Erythroblast (primary cell): ENCODE results near the gene ABAT.
"Not testable (repeated sequence)": the region's sequence is repeated elsewhere in the genome, so short reads cannot be mapped to it uniquely, and the experiment has no call there.

Source experiments
- DNase-seq, 2 experiments: peaks; one replicate each; lab custom pipeline; 2025; lab: John Stamatoyannopoulos, UW
- GATA1 ChIP-seq: IDR thresholded peaks from 2 replicates; pipeline ENCODE4 v1.6.1; 2011; ENCODE audit warnings: low read depth, mild to moderate bottlenecking, control low read depth, low read length, moderate library complexity
- POLR2A ChIP-seq: IDR thresholded peaks from 2 replicates; pipeline ENCODE4 v1.6.1; 2011; ENCODE audit warnings: mild to moderate bottlenecking, low read length

The ABAT gene

GRCh38 chr16:8795818-8796217, 121.4 kb downstream of the ABAT start:
- TF ChIP-seq GATA1 (no peak), POLR2A (no peak)
- DNase-seq = no peak

- TF ChIP-seq POLR2A (no peak), GATA1 (no peak)
These were observed 122.3 kb downstream of the ABAT start for GRCh38 chr16:8796469-8797363.

DNA sequence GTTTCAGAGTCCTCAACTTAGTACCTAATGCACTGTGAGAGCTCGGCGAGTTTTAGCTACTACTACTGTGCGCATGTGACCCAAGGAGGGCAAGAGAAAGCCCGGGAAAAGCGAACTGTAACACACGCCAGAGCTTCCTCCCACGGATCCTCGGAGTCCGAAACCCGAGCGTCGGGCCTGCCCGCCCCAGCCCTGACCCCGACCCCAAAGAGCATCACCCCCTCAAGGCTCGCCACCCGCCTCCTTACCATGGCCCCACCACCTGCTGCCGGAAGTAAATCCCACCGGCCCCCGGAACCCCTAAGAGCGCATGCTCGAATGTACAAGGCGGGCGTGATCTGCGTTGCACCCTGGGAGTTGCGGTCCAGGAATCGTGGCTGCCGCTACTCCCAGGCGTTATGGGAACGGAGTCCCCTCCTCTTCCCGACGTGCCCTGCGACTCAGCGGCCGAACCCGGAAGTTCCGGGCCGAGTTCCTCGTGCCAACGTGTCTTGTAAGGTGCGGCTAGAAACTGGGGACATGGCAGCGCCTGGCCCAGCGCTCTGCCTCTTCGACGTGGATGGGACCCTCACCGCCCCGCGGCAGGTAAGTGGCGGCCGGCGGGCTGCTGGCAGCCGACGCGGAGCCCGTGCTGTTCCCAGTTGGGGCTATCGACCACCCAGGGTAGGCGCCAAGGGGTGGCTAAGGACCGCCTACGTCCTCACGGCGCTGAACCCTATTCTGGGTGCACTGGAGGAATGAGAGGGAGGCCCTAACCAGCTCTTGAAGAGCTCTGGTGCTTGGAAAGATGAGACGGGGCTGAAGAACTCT, 123.2 kb downstream of the ABAT start, which contains the start of the genes PMM2 and TMEM186:
Gene PMM2 (plus strand): TSS at position 476 of the 810 bp plus-strand sequence. CDS start 44 bp downstream, at position 520.
Gene TMEM186 (minus strand): TSS at position 276 of the 810 bp plus-strand sequence. CDS start 25 bp downstream, at position 251.
- DNase-seq = peak; percentile 96 to 97
- TF ChIP-seq POLR2A (peak; percentile 77), GATA1 (no peak)

More at GRCh38 chr16:8796469-8797363, 122.3 kb downstream of the ABAT start:
- no peak for DNase-seq

- DNase-seq = peak; percentile 80 to 83
- TF ChIP-seq GATA1 (no peak), POLR2A (no peak)
These were observed 123.7 kb downstream of the ABAT start for GRCh38 chr16:8798174-8798527.

- DNase-seq = no peak
- TF ChIP-seq GATA1 (no peak), POLR2A (no peak)
These were observed 124.2 kb downstream of the ABAT start for GRCh38 chr16:8798535-8799157.

DNA sequence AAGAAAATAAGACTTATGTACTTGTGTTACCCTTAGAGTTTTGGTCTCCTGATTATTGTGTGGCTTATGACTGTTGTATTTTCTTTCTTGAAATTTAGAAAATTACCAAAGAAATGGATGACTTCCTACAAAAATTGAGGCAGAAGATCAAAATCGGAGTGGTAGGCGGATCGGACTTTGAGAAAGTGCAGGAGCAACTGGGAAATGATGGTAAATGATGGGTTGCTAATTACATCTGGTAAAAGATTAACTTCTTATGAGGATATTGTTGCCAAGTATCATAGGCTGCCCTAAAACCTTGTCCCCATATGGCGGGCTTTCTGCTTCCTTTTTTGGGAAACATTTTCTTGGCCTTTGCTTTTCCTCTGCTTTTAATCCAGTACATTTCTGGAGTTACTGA, 127.3 kb downstream of the ABAT start:
- TF ChIP-seq GATA1 (no peak), POLR2A (no peak)
- no peak for DNase-seq

DNA sequence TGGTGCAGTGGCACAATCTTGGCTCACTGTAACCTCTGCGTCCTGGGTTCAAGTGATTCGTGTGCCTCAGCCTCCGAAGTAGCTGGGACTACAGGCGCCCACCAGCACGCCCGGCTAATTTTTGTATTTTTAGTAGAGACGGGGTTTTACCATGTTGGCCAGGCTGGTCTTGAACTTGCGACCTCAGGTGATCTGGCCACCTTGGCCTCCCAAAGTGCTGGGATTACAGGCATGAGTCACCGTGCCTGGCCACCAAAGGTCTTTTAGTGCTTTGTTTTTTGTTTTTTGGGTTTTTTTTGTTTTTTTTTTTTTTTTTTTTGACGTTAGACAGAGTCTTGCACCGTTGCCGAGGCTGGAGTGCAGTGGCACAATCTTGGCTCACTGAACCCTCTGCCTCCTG, 129.3 kb downstream of the ABAT start:
- not testable (repeated sequence) for DNase-seq

DNA sequence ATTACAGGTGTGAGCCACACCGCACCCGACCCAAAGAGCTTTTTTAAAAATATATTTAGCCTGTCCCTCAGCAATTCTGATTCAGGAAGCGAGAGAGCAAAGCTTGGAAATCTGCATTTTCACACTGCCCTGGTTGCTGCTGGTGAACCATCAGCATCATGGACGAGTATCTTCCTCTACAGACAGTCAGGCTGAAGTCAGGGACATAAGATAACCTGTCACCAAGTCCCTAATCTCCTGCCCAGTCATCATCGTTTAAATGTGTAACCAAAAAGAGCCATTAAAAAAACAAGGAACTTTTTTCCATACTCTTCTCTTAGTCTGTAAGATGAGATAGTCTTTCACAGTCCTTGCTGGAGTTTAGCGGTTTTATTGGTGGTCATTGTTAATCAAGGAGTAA, 129.9 kb downstream of the ABAT start:
- DNase-seq = peak; percentile 55 to 58
- no peak for TF ChIP-seq POLR2A
- TF ChIP-seq GATA1 = no peak

- DNase-seq = no peak
- TF ChIP-seq GATA1 (no peak), POLR2A (no peak)
These were observed 132.0 kb downstream of the ABAT start for GRCh38 chr16:8806272-8806983.

- TF ChIP-seq POLR2A = no peak
- no peak for TF ChIP-seq GATA1
- no peak for DNase-seq
These were observed 132.8 kb downstream of the ABAT start for GRCh38 chr16:8807189-8807588.

DNA sequence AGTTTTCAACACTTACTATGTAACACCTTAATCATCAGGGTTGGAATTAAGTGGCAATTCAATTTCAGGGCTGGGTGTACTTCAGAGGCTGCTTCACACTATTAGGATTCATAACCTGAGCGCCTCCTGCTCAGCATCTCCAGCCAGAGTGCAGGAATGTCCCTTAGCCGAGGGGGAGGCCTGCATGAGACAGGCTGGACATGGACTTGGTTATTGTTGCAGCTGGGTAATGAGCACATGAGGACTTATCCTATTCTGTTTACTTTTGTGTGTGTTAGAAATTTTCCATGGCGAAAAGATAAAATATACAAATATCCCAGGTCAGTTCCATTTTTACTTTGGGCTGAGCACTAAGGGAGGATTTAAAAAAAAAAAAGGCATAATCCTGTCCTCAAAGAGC, 133.6 kb downstream of the ABAT start:
- no peak for TF ChIP-seq GATA1
- TF ChIP-seq POLR2A = no peak
- DNase-seq = no peak

DNA sequence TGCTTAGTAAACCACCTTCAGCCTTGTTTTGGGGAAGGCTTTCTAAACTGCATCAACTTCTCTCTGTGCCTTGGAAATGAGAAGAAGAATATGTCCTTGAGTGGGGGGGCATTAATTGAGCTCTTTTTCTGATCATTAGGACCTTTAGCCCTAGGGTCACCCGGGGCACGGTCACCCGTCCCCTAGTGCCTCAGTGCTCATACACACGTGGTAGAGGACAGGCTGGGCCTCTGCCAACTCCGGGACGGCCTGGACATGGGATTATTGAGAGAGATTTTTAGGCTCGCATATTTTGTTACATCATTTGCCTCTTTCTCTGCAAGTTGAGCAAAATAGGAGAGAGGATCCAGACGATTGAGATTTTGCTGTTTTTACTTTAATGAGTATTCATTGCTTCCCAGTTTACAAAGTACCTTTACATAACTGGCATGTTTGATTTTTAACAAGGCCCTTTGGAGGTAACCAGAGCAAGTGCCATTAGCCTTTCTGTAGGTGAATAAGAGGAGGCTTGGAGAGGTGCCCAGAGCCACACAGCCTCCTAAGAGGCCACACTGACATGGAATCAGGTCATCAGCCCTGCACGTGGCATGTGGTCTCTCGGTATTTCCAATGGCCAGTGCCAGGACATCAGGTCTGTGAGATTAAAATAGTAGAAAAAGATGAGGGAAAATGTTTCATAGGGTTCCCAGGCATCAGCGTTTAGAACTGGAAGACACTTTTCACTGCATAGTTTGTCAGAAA, 134.4 kb downstream of the ABAT start:
- no peak for TF ChIP-seq GATA1
- no peak for TF ChIP-seq POLR2A
- DNase-seq = no peak

- no peak for DNase-seq
- no peak for TF ChIP-seq POLR2A
- TF ChIP-seq GATA1 = no peak
These were observed 137.9 kb downstream of the ABAT start for GRCh38 chr16:8812162-8812843.
